ENCODE measurements around the gene HELZ.
"Not testable (repeated sequence)": the region's sequence is repeated elsewhere in the genome, so short reads cannot be mapped to it uniquely, and the experiment has no call there.

The HELZ gene

GRCh38 chr17:67289181-67289876, 44.3 kb upstream of the HELZ start:
- POLR2A ChIA-PET (ENCODE audit: low non-redundant PET): no interaction called here

GRCh38 chr17:67286826-67287225, 41.8 kb upstream of the HELZ start:
- POLR2A ChIA-PET (ENCODE audit: low non-redundant PET); DNase-seq (ENCODE audit: low spot score): not testable (repeated sequence)
- CTCF ChIA-PET: interaction anchor here (0.7 kb wide), 1 partner anchor 432 kb away, joined by 3 read pairs; no protein-coding TSS in a partner anchor
- H3K27ac ChIP-seq: peak overlapping the region; percentile 37

More at GRCh38 chr17:67289181-67289876, 44.3 kb upstream of the HELZ start:
- H3K27ac ChIP-seq: peak overlapping the region; percentile 49
- DNase-seq (ENCODE audit: low spot score): no peak
- CTCF ChIA-PET: interaction anchor here (0.6 kb wide), 2 partner anchors 52 to 1642 kb away, joined by 4 read pairs; no protein-coding TSS in a partner anchor
- TF ChIP-seq CTCF (conservative IDR thresholded peaks at IDR 0.05; ENCODE audit: low read depth): no peak

- POLR2A ChIA-PET (ENCODE audit: low non-redundant PET): no interaction called here
- peak overlapping the region; percentile 43 for H3K27ac ChIP-seq
- TF ChIP-seq CTCF (conservative IDR thresholded peaks at IDR 0.05; ENCODE audit: low read depth): no peak
- DNase-seq (ENCODE audit: low spot score): no peak
- CTCF ChIA-PET: interaction anchor here (1.1 kb wide), 1 partner anchor 32 kb away, joined by 3 read pairs; no protein-coding TSS in a partner anchor
Measured at GRCh38 chr17:67285360-67285759, 40.4 kb upstream of the HELZ start.

- TF ChIP-seq CTCF (conservative IDR thresholded peaks at IDR 0.05; ENCODE audit: low read depth): no peak
- H3K27ac ChIP-seq: no peak overlapping the region; the same call in 1 of the 2 replicates
- no peak for DNase-seq (ENCODE audit: low spot score)
- CTCF ChIA-PET: interaction anchor here (0.6 to 0.7 kb wide), 2 partner anchors 26 to 38 kb away, joined by 4 to 6 read pairs; no protein-coding TSS in a partner anchor
- POLR2A ChIA-PET (ENCODE audit: low non-redundant PET): no interaction called here
Measured at GRCh38 chr17:67283731-67284516, 38.9 kb upstream of the HELZ start.

GRCh38 chr17:67281743-67282142, 36.7 kb upstream of the HELZ start:
- peak; percentile 74 for DNase-seq (ENCODE audit: low spot score)
- POLR2A ChIA-PET (ENCODE audit: low non-redundant PET): interaction anchor here (0.5 kb wide), 1 partner anchor 149 kb away, joined by 3 read pairs; no protein-coding TSS in a partner anchor
- CTCF ChIA-PET: interaction anchor here (0.5 to 1.7 kb wide), 2 partner anchors 59 to 60 kb away, joined by 3 to 5 read pairs; no protein-coding TSS in a partner anchor
- peak overlapping the region; percentile 94 for H3K27ac ChIP-seq
- no peak for TF ChIP-seq CTCF (conservative IDR thresholded peaks at IDR 0.05; ENCODE audit: low read depth)

GRCh38 chr17:67281053-67281452, 36.1 kb upstream of the HELZ start:
- no peak for DNase-seq (ENCODE audit: low spot score)
- CTCF ChIA-PET: interaction anchor here (0.5 to 1.7 kb wide), 5 partner anchors 10 to 317 kb away, joined by 3 to 6 read pairs (median 4); partner anchors contain the start of gene CACNG4
- TF ChIP-seq CTCF (conservative IDR thresholded peaks at IDR 0.05; ENCODE audit: low read depth): no peak
- H3K27ac ChIP-seq: peak overlapping the region; percentile 94
- POLR2A ChIA-PET (ENCODE audit: low non-redundant PET): no interaction called here
